ENCODE measurements around the gene SPEF2.
A peak's percentile ranks its signal among the peaks of the same experiment; 100 is the strongest.

The SPEF2 gene

DNA sequence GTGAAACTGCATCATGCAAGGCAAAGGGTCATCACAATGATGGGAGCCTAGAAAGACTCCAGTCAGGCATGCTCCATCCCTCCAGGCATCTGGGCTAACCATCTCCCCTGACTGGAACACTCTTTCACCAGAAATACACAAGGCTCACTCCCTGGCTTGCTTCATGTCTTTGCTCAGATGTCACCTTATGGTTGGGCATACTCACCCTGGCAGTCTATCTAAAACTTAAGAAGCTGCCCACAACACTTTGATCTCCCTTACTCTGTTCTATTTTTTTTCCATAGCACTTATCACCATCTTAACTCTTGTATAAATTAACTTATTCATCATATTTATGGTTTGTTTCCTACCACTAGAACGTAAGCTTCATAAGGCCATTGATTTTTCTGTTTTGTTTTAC is 90.0 kb downstream of the SPEF2 start:
- DNase-seq (ENCODE audit: low spot score), result no peak

DNA sequence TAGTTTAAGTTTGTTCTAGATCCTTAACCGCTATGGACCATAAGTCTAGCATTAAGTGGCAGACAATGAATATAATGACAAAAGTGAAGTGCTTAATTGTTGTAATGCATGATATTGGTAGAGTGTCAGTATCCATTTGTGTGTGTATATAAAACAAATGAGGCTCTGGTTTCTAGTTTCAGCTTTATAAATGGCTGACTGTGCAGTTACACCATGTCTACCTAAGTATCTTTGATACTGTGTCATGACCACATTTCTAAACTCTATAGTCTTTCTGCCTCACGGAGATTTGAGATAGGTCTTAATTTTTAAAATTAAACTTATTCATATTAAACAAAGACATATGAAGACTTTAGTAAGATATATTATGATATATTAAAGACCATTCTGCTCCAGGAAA is 92.0 kb downstream of the SPEF2 start:
- no peak for DNase-seq (ENCODE audit: low spot score)

DNA sequence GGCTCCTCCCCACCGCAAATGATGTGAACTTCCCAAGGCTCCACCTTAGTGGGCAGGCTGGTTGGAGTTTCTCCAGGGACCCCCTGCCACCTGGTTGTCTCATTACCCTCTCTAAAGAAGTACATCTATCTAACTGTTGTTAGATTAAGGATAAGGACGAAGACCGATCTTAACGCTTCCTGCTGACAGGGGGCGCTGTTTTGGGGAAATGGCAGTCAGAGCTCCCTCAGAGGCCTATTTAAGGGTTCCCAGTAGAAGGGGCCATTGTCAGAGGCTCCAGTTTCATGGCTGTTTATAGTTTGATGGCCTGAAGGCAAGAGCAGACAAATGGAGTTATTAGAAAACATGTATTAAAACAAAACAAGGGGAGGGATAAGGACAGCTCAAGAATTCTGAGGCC is 100.1 kb downstream of the SPEF2 start:
- no peak for DNase-seq (ENCODE audit: low spot score)

DNA sequence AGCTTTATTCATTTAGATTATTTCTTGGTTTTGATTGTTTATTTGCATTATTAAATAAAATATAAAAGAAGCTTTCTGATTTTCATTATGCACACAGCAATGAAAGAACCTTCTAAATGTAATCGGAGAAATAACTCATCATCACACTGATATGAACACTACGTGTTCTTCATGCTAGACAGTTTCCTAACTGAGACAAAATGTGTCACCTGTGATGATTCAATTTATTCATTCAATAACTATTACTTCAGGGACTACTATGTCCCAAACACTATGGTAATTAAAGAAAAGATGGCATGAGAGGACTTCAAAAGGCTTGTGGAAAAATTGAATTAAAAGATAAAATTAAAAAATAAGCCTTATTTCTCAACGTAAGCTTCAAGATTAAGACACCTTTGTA is 118.1 kb downstream of the SPEF2 start:
- DNase-seq (ENCODE audit: low spot score), result no peak

DNA sequence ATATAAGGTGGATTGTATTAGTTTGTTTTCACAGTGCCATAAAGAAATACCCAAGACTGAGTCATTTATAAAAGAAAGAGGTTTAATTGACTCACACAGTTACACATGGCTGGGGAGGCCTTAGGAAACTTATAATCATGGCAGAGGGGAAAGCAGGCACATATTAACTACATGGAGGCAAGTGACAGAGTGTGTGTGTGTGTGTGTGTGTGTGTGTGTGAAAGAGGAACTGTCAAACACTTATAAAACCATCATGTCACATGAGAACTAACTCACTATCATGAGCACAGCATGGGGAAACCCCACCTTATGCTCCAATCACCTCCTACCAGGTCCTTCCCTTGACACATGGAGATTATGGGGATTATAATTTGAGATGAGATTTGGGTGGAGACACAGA is 118.6 kb downstream of the SPEF2 start:
- no peak for DNase-seq (ENCODE audit: low spot score)

DNA sequence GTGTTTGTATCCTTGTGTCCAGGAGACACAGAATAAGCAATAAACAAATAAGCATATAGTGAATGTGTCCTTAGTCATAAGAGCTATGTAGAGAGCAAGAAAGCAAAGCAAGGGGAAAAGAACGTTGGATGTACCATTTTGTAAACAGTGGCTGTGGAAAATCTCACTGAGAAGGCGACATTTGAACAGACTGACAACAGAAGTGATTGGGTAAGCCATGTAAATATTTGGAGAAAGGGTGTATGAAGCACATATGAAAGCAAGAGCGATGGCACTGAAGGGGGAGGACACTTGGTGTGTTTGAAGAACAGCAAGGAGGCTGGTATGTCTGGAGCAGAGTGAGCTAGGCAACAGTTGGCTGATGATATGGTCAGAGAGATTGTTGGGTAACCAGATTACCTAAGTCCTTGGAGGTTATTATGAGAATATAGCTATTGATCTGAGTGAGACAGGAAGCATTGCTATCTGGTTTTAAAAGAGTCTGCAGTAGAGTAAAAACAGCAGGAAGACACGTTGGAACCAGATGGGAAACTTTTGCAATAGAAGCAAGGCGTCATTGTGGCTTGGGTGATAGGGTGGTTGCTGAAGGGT is 123.6 kb downstream of the SPEF2 start:
- DNase-seq (ENCODE audit: low spot score), result peak; percentile 57

DNA sequence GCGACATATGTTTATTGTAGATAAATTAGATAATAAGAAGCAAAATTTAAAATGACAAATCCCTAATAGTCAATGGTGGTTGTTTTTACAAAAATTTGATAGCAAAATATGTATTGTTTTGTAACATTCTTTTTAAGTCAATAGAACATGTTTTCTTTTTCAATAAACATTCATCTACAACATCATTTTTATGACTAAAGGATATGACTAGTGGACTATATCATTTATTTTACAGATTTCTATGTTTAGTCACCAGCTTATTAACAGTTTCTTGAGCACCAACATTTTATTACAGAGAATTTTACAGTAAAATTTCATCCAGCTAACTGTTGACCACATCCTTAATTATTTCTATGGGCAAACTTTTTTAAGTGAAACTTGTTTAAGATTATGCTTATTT is 124.3 kb downstream of the SPEF2 start:
- DNase-seq (ENCODE audit: low spot score), result no peak

DNA sequence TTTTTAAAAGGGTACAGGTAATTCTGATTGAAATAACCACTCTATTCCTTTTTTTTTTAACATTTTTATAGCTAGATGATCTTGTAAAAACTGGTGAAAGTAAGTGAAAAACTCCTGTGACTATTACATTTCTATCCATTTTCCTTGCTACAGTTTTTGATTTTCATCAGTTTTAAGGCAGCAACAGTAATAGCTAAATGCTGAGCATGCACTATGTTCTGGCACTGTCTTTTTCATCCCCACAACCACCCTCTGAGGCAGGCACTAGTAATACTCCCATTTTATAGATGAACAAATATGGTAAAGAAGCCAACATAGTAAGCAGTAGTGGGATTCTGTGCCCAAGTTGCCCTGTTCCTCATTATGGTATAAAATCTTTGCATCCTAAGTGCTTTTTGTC is 126.0 kb downstream of the SPEF2 start:
- no peak for DNase-seq (ENCODE audit: low spot score)

DNA sequence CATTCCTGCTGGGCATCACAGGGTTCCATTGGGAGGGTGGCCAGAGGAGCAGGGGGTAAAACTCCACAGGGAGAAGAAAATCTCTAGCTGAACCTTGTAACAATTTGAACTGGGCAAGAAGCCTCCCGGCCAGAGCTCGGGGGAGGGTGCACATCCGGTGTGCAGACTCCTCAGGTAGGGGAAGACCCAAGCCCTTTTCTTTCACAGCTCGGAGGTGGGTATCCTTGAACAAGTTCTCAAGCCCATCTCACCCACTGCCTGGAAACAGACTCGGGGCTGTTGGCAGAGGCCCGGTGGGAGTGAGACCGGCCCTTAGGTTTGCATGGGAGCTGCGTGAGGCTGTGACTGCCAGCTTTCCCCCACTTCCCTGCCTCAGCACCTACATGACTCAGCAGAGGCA is 127.5 kb downstream of the SPEF2 start:
- no peak for DNase-seq (ENCODE audit: low spot score)

DNA sequence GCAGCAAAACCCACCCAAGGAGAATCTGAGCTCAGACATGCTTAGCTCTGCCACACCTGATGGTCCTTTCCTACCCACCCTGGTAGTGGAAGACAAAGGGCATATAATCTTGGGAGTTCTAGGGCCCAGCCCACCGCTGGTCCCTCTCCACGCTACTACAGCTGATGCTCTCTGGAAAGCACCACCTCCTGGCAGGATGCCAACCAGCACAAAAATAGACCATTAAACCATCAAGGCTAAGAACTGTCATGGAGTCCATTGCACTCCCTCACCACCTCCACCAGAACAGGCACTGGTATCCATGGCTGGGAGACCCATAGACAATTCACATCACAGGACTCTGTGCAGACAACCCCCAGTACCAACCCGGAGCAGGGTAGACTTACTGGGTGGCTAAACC is 128.0 kb downstream of the SPEF2 start:
- no peak for DNase-seq (ENCODE audit: low spot score)

DNA sequence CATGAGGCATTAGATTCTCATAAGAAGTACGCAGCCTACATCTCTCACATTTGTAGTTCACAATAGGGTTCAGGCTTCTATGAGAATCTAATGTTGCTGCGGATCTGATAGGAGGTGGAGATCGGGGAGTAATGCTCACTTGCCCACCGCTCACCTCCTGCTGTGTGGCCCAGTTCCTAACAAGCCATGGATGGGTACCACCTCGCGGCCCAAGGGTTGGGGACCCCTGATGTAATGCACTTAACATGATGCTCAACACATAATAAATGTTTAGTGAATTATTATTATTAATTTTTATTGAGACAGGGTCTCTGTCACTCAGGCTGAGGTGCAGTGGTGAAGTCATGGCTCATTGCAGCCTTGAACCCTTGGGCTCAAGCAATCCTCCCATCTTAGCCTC is 134.3 kb downstream of the SPEF2 start:
- DNase-seq (ENCODE audit: low spot score), result no peak

DNA sequence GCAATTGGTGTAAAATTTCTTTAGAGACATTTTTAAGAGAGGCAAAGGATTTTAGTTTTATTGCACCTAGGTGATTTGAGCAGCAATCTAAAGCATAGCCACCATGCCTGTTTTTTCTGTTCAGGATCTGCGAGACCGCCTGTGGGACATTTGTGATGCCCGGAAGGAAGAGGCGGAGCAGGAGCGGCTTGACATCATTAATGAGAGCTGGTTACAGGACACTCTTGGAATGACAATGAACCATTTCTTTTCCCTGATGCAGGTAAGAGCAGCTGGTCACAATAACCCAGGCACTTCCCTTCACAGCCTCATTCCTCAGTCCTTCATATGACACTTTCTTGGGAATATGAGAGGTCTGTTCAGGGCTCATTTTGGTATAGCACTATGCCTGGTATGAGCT is 135.8 kb downstream of the SPEF2 start:
- no peak for DNase-seq (ENCODE audit: low spot score)

DNA sequence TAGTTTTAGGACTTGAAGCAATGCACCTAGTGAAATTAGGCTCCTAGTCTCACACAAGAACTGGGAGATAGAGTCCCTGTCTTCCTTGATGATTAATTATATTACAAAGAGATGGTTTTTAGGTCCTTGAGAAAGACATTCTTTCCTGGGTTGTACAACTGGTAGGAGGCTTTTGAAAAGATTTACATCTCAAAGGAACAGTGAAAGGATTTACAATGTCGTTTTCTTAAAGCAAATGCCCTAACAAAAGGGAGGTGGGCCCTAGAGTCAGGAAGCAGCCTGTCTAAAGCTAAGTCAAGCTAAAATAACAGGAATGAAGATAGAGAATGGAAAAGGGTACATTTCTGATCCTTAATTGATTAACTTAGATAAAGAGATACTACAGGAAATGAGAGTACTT is 136.8 kb downstream of the SPEF2 start:
- no peak for DNase-seq (ENCODE audit: low spot score)

DNA sequence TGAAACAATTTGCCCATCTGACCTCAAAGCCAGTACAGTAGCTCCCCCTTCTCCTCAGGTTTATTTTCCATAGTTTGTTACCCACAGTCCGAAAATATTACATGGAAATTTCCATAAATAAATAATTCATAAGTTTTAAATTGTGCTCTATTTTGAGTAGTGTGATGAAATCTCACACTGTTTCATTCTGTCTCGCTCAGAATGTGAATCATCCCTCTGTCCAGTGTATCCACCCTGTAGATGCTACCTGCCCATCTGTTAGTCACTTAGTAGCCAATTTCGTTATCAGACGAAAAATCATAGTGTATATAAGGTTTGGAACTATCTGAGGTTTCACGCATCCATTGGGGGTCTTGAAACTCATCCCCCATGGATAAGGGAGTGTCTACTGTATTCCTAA is 138.3 kb downstream of the SPEF2 start:
- DNase-seq (ENCODE audit: low spot score), result no peak

DNA sequence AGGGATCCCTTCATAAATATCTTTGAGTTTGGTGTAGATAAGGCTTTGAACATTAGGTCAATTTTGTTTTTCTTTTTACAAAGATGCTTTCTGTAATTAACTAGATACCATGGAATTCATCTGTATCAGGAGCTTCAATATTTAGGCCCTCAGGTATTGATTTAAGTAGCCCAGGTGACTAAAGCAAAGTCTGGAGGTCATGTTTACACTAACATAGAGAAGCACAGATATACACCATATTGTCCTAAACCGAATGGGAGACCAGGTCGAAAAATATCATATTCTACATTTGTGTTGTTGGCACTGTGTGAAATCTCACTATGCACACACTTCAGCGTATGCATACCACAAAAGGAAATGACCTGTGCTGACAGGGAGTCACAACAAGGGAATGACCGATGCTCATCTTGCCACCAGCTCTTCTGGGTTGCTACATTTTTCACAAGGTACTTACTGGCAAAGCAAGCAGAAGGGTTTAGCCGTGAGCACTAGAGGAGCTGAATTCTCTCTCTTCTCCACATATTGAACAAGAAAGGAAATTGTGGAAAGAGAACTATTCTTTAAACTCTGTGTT is 140.6 kb downstream of the SPEF2 start:
- DNase-seq (ENCODE audit: low spot score), result no peak

DNA sequence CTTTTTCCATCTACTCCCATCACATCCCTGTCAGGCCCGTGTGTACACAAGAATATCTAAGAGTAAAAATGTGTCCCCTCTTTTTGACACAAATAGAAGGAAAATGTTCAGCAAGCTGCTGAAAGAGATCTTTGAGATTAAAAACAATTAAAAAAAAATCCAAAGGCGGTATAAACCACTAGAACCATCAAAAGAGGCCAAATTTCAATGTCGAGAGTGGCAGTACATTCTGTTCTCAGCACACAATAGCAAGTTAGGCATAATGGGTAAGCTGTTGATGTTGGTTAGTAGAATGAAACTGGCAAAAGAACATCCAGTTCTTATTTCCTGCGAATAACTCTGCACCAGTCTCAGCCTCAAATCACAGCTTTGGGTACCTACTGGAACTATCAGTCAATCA is 143.9 kb downstream of the SPEF2 start:
- no peak for DNase-seq (ENCODE audit: low spot score)

DNA sequence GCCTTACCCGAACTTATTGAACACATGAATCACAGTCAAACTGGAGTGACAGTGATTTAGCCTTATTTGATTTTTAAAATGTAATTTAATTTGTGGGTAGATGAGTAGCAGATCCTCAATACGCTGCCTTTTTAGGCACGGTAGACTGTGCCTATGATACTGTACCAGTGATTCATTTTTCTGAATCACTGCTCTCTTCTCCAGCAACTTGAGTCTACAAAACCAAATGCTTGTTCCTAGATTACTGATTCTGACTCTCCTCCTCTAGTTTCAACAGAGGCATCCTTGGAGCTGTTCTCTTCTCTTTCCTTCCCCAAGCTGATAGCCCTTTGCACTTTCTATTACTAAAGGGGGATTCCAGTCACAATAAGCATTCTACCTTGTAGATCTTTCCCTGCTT is 144.7 kb downstream of the SPEF2 start:
- no peak for DNase-seq (ENCODE audit: low spot score)

DNA sequence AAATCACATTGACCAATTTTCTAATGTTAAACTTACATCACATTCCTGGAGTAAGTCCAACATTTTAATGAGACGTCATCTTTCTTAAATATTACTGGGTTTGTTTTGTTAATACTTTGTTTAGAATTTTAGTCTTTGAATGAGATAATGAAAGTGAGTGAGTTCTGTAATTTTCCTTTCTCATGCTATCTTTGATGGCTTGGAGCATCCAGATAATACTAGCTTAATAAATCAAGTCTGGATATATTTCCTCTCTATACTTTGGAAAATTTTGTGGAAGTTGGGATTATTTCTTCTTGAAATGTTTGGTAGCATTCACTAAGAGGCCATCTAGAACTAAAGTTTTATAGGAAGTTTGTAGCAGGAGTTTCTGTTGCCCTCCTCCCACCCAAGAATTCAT is 148.3 kb downstream of the SPEF2 start:
- DNase-seq (ENCODE audit: low spot score), result no peak

DNA sequence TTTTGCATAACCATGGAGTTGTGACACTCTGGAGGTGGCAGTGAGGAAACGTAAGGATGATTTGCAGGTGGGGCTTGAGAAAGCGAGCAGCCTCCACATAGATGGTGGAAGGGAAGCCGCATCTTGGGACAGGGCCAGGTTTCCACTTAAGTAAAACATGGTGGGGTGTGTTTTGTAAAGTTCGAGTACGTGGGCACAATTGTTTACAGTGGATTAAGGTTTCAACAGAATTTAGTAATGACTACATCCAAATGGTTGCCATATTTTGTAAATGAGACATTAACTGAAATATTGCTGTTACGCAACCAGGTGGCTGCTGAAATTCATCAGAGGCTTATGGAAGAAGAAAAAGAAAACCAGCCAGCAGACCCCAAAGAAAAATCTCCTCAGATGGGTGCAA is 153.6 kb downstream of the SPEF2 start:
- DNase-seq (ENCODE audit: low spot score), result peak; percentile 26

DNA sequence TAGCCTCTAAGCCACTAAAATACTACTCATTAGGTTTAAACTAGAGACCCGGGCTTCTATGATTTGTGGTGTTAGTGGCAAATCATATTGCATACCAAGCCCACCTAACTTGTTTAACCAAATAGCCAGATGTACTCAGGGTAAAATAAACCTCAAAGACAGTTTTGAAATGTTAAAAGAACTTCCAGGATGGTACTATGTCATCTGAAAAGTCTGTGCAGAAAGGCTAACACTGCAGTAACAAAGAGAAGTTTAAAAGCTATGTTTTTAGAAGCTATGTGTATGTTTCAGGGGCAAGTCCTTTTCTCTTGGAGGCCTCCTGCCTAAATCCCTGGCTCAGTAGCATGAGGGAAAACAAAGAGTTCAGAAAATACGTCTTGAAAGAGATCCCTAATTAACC is 154.2 kb downstream of the SPEF2 start:
- DNase-seq (ENCODE audit: low spot score), result no peak

DNA sequence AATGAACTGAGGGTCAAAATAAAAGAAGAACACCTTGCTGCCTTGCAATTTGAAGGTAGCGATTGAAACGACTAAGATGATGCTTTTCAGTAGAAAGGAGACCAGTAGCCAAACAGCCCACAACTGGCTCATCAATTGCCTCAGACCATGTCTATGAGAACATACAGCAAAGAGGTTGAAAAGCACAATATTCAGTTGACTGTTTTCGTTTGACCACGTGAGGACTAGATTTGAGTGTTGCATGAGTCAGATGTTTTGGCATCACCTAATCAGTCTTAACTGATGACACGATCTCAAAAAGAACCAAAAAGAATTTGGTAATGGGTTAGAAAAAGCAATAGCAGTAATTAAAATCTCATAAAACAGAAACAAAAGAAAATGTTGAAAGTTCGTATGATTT is 156.3 kb downstream of the SPEF2 start:
- no peak for DNase-seq (ENCODE audit: low spot score)

DNA sequence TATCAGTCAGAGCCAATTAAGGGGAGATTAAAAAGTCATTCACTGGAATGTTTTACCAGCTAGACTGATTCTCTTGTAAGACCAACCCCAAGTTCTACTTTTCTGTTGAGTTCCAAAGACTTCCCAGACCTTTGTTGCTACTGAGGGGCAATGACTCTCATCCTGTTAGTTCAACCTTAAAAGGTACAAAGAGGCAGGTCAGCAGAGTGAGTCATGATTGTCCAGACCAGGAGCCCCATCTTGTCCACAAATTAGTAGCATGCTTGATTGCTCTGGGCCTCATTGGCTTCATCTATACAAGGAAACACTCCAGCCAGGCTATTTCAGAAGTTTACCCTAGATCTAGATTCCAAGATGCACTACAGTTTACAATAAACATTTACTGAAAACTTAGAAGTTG is 159.1 kb downstream of the SPEF2 start:
- no peak for DNase-seq (ENCODE audit: low spot score)

DNA sequence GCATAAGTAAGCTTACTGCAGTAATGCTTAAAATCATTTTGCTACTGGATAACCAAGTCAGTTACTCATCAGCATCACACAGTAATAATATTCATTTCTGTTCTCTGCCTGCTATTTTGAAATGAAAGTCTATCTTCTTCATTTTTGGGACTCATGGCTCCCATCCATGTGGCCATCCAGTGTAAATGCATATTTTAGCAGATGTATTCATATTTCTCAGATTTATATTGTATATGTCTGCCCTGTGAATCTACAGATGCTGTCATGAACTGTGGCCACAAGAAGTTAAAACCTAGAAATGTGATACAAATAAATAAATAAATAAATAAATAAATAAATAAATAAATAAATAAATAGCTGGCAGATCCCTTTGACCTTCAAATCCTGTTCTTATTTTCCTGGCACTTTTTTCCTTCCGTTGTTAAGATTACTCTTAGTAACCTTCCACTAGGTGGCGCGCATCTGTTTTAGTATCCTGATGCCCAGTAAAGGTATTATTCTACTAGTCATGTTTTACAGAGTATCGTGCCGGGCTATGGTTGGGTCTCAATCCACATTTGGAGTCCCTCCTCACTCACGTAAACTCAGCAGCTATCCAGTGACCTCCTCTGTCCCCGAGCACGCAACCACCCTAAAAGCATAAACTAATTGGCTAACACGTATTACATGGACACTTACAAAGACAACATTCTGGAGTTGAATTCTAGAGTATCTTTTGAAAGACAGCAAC is 159.9 kb downstream of the SPEF2 start:
- DNase-seq (ENCODE audit: low spot score), result peak; percentile 46

DNA sequence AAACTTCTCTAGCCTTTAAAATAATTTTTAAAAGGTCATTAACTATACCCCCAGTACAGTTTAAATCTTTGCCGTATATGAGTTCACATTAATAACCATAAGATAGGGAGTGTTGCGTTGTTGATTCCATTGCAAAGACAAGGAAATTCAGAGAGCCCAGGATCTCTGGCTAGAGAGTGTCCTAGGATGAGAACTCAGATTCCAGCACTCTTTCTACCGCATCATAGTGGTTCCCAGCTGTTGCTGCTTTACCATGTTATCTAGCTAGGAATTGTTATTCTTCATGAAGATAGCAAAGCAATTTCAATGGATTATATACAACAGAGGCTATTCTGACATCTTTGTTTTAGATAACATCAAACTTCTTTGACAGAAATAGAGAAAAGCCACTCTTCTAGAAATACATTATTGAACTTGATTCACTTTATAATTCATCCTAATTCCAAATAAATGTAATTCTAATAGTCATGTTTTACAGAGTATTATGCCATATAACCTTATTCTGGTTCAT is 160.7 kb downstream of the SPEF2 start:
- DNase-seq (ENCODE audit: low spot score), result no peak

Data from GM03348 (cell line).